Activated T-helper 1 cell treated with Interleukin-2 at 50 U/mL for 16 hours (primary cell): ENCODE data around the gene AGBL4.
"Not testable (repeated sequence)": the region's sequence is repeated elsewhere in the genome, so short reads cannot be mapped to it uniquely, and the experiment has no call there.

Experiments used
- DNase-seq: peaks from one replicate; pipeline ENCODE4 v3.0.0-alpha.2; 2020; ENCODE audit warnings: low read depth

The AGBL4 gene

GRCh38 chr1:49435291-49435690, 588.5 kb downstream of the AGBL4 start:
- no peak for DNase-seq

- no peak for DNase-seq
Observed at GRCh38 chr1:49424782-49425181, 599.0 kb downstream of the AGBL4 start.

- no peak for DNase-seq
Observed at GRCh38 chr1:49416758-49417157, 607.0 kb downstream of the AGBL4 start.

GRCh38 chr1:49408346-49408745, 615.4 kb downstream of the AGBL4 start:
- no peak for DNase-seq

- no peak for DNase-seq
Observed at GRCh38 chr1:49397086-49397485, 626.7 kb downstream of the AGBL4 start.

- no peak for DNase-seq
Observed at GRCh38 chr1:49394200-49394599, 629.6 kb downstream of the AGBL4 start.

- no peak for DNase-seq
Observed at GRCh38 chr1:49389699-49390098, 634.1 kb downstream of the AGBL4 start.

GRCh38 chr1:49364676-49365075, 659.1 kb downstream of the AGBL4 start:
- DNase-seq: no peak

- DNase-seq: no peak
Observed at GRCh38 chr1:49363628-49364027, 660.1 kb downstream of the AGBL4 start.

- no peak for DNase-seq
Observed at GRCh38 chr1:49358036-49358435, 665.7 kb downstream of the AGBL4 start.

- no peak for DNase-seq
Observed at GRCh38 chr1:49356594-49356993, 667.2 kb downstream of the AGBL4 start.

GRCh38 chr1:49351768-49352167, 672.0 kb downstream of the AGBL4 start:
- no peak for DNase-seq

GRCh38 chr1:49346767-49347349, 676.9 kb downstream of the AGBL4 start:
- no peak for DNase-seq

- no peak for DNase-seq
Observed at GRCh38 chr1:49340576-49340975, 683.2 kb downstream of the AGBL4 start.

GRCh38 chr1:49339043-49339442, 684.7 kb downstream of the AGBL4 start:
- DNase-seq: no peak

GRCh38 chr1:49337251-49337650, 686.5 kb downstream of the AGBL4 start:
- DNase-seq: no peak

GRCh38 chr1:49333906-49334305, 689.8 kb downstream of the AGBL4 start:
- no peak for DNase-seq

- no peak for DNase-seq
Observed at GRCh38 chr1:49331066-49331852, 692.5 kb downstream of the AGBL4 start.

- DNase-seq: no peak
Observed at GRCh38 chr1:49323925-49324540, 699.7 kb downstream of the AGBL4 start.

- DNase-seq: not testable (repeated sequence)
Observed at GRCh38 chr1:49320493-49320892, 703.3 kb downstream of the AGBL4 start.

GRCh38 chr1:49319426-49319963, 704.3 kb downstream of the AGBL4 start:
- DNase-seq: no peak

GRCh38 chr1:49318218-49318617, 705.5 kb downstream of the AGBL4 start:
- DNase-seq: no peak

- no peak for DNase-seq
Observed at GRCh38 chr1:49307457-49307856, 716.3 kb downstream of the AGBL4 start.
